IMR-90 (cell line): ENCODE results near the gene CPEB1. TPM values are rescaled to one million over a fixed set of nuclear protein-coding genes. Genes with fewer than 3 reads are reported as not detected.

ENCODE experiments used
- ATAC-seq: fragments of 200-7000 bp; cut with Tn5 transposase; 2 replicates; pipeline ENCODE4 v1.9.1; 2020; ENCODE audit warnings: low read depth, mild to moderate bottlenecking, moderate library complexity
- BruUV-seq: library from RNA; stranded (reverse); fragments of 400-500 nt; replicated peaks from 2 replicates; lab custom pipeline; 2021; lab: Mats Ljungman, UMichigan
- CTCF ChIA-PET: fragments of 300-600 bp; formaldehyde crosslinking; extraction: SDS; loops from one replicate; lab custom pipeline; 2021; ENCODE audit warnings: antibody characterized with exemption; lab: Yijun Ruan, JAX
- POLR2A ChIA-PET: fragments of 300-600 bp; sonication (Branson Sonifier 250); formaldehyde crosslinking; loops from one replicate; lab custom pipeline; 2022; ENCODE audit warnings: antibody characterized with exemption; ENCODE audit not compliant: unreplicated experiment; lab: Charles Lee
- DNase-seq: peaks from one replicate; pipeline ENCODE4 v3.0.0; 2013
- H2AFZ ChIP-seq: replicated peaks from 2 replicates; pipeline ENCODE3; 2013; ENCODE audit warnings: low read length, mild to moderate bottlenecking; ENCODE audit not compliant: poor library complexity
- H2AK5ac ChIP-seq: 2 replicates; pipeline ENCODE4 v1.6.1; 2013; ENCODE audit warnings: low read depth, low read length, inconsistent platforms
- H2AK9ac ChIP-seq: replicated peaks from 2 replicates; pipeline ENCODE3; 2013; ENCODE audit warnings: mild to moderate bottlenecking, low read depth, low read length, moderate library complexity; ENCODE audit not compliant: poor library complexity
- H2BK120ac ChIP-seq: 2 replicates; pipeline ENCODE4 v1.6.1; 2013; ENCODE audit warnings: low read depth, low read length, inconsistent platforms
- H2BK15ac ChIP-seq: 3 replicates; pipeline ENCODE4 v1.6.1; 2013; ENCODE audit warnings: low read depth, low read length, inconsistent platforms
- H2BK20ac ChIP-seq: 2 replicates; pipeline ENCODE4 v1.6.1; 2013; ENCODE audit warnings: low read depth, mild to moderate bottlenecking, inconsistent platforms, low read length, moderate library complexity
- H2BK5ac ChIP-seq: 2 replicates; pipeline ENCODE4 v1.6.1; 2013; ENCODE audit warnings: mild to moderate bottlenecking, low read depth, low read length, inconsistent platforms; ENCODE audit not compliant: poor library complexity, severe bottlenecking
- H3K14ac ChIP-seq: replicated peaks from 2 replicates; pipeline ENCODE4 v1.6.1; 2013; ENCODE audit warnings: low read depth, low read length, inconsistent platforms
- H3K18ac ChIP-seq: 2 replicates; pipeline ENCODE4 v1.6.1; 2013; ENCODE audit warnings: low read depth, low read length, control low read depth
- H3K23ac ChIP-seq: 2 replicates; pipeline ENCODE4 v1.6.1; 2013; ENCODE audit warnings: low read depth, low read length, inconsistent platforms
- H3K27ac ChIP-seq: 2 replicates; pipeline ENCODE4 v1.5.1; 2013; ENCODE audit warnings: mild to moderate bottlenecking, control low read depth, low read length; ENCODE audit not compliant: insufficient read depth
- H3K27me3 ChIP-seq: 2 replicates; pipeline ENCODE4 v1.6.1; 2013; ENCODE audit warnings: low read length; ENCODE audit not compliant: control insufficient read depth, insufficient read depth
- H3K36me3 ChIP-seq: 2 replicates; pipeline ENCODE4 v1.6.1; 2013; ENCODE audit warnings: low read length, mixed read lengths; ENCODE audit not compliant: control insufficient read depth, insufficient read depth
- H3K4ac ChIP-seq: 2 replicates; pipeline ENCODE4 v1.6.1; 2013; ENCODE audit warnings: low read depth, low read length, inconsistent platforms
- H3K4me1 ChIP-seq: 2 replicates; pipeline ENCODE4 v1.6.1; 2013; ENCODE audit warnings: low read length, mixed read lengths; ENCODE audit not compliant: control insufficient read depth, insufficient read depth
- H3K4me2 ChIP-seq: 2 replicates; pipeline ENCODE4 v1.6.1; 2013; ENCODE audit warnings: low read depth, mild to moderate bottlenecking, control low read depth, low read length, moderate library complexity
- H3K4me3 ChIP-seq: 2 replicates; pipeline ENCODE4 v1.5.1; 2013; ENCODE audit warnings: low read depth, mild to moderate bottlenecking, control low read depth, low read length, moderate library complexity; ENCODE audit not compliant: insufficient read depth
- H3K56ac ChIP-seq: 2 replicates; pipeline ENCODE4 v1.6.1; 2013; ENCODE audit warnings: low read length, inconsistent platforms; ENCODE audit not compliant: insufficient read depth; ENCODE audit errors: extremely low read depth
- H3K79me1 ChIP-seq, 2 experiments: 2 replicates each; pipeline ENCODE4 v1.6.1; 2013; ENCODE audit warnings: low read length in 2 of 2, inconsistent platforms in 1 of 2, low read depth in 1 of 2
- H3K9ac ChIP-seq: 2 replicates; pipeline ENCODE4 v1.6.1; 2013; ENCODE audit warnings: low read depth, low read length, control low read depth
- H3K9me1 ChIP-seq: 2 replicates; pipeline ENCODE4 v1.6.1; 2013; ENCODE audit warnings: low read length, inconsistent platforms; ENCODE audit not compliant: insufficient read depth
- H3K9me3 ChIP-seq: 2 replicates; pipeline ENCODE4 v1.6.1; 2013; ENCODE audit warnings: low read length; ENCODE audit not compliant: control insufficient read depth, insufficient read depth
- H4K20me1 ChIP-seq: 2 replicates; pipeline ENCODE4 v1.6.1; 2013; ENCODE audit warnings: low read length, inconsistent platforms; ENCODE audit not compliant: insufficient read depth
- H4K5ac ChIP-seq: 2 replicates; pipeline ENCODE4 v1.6.1; 2013; ENCODE audit warnings: mild to moderate bottlenecking, low read depth, low read length, control low read depth
- H4K8ac ChIP-seq, 2 experiments: 2 replicates each; pipeline ENCODE4 v1.6.1; 2013; ENCODE audit warnings: low read depth in 2 of 2, low read length in 2 of 2, control low read depth in 1 of 2, inconsistent platforms in 1 of 2
- H4K91ac ChIP-seq: 2 replicates; pipeline ENCODE4 v1.6.1; 2013; ENCODE audit warnings: low read depth, low read length, inconsistent platforms; ENCODE audit not compliant: insufficient read depth
- CHD1 ChIP-seq: IDR thresholded peaks from 2 replicates; pipeline ENCODE4 v1.6.1; 2012; ENCODE audit warnings: low read depth, low read length, improper control_type of control experiment
- FOS ChIP-seq: fragments of 150-350 bp; IDR thresholded peaks from 2 replicates; pipeline ENCODE4 v1.6.1; 2016; ENCODE audit warnings: low read depth, low read length
- POLR2A ChIP-seq: IDR thresholded peaks from 2 replicates; pipeline ENCODE4 v1.6.1; 2012; ENCODE audit warnings: mild to moderate bottlenecking, low read depth, low read length
- RFX5 ChIP-seq: IDR thresholded peaks from 2 replicates; pipeline ENCODE4 v1.8.0; 2012; ENCODE audit warnings: low read depth, mild to moderate bottlenecking, low read length, moderate library complexity
- SMC3 ChIP-seq: fragments of 150-350 bp; IDR thresholded peaks from 2 replicates; pipeline ENCODE4 v1.6.1; 2016; ENCODE audit warnings: low read depth, mild to moderate bottlenecking, antibody characterized with exemption, low read length, moderate library complexity
- WGBS, 2 experiments: methylation state at CpG; one replicate each; pipeline versions ENCODE4 v1.1.5 to v1.1.7; 2013; ENCODE audit warnings: missing lambda C conversion rate in 2 of 2; ENCODE audit not compliant: insufficient read length in 1 of 2; ENCODE audit errors: extremely low coverage in 2 of 2; 5-methylcytosine and 5-hydroxymethylcytosine counted together
- dilution Hi-C: fragments of 300-500 bp; cut with HindIII; formaldehyde crosslinking; loops from one replicate; pipeline ENCODE4 v1.14.3; 2018; ENCODE audit warnings: low sequenced_read_pairs; ENCODE audit not compliant: unreplicated experiment
- in situ Hi-C: fragments of 300-500 bp; cut with MboI; formaldehyde crosslinking; loops from 3 replicates; pipeline ENCODE4 v1.14.3; 2019; ENCODE audit warnings: low sequenced_read_pairs, inconsistent platforms, mixed read lengths
- intact Hi-C: fragments of 100-400 bp; cut with micrococcal nuclease; formaldehyde crosslinking; loops from 2 replicates; pipeline ENCODE4 v1.10.0; 2022
- polyA plus RNA-seq, 3 experiments: library from polyadenylated mRNA; depleted of rRNA; stranded (reverse); fragments of >200 nt; gene quantifications; 2 replicates each; pipeline ENCODE4 v1.2.3, GENCODE V29; 2012; ENCODE audit warnings: low replicate concordance in 1 of 3
- total RNA-seq: library from RNA; depleted of rRNA; stranded (reverse); fragments of >200 nt; gene quantifications from 2 replicates; pipeline ENCODE4 v1.2.3, GENCODE V29; 2012
- TF ChIP-seq, protein P1 (sequence below): conservative IDR thresholded peaks from 2 replicates; pipeline ENCODE4 v1.5.1; 2012; ENCODE audit warnings: mild to moderate bottlenecking, low read depth, low read length, improper control_type of control experiment

CPEB1 gene
- total and polyA plus RNA-seq, 2 of the 4 experiments (the other 2 are of a cell fraction): 8.9 to 12.5 TPM

DNA sequence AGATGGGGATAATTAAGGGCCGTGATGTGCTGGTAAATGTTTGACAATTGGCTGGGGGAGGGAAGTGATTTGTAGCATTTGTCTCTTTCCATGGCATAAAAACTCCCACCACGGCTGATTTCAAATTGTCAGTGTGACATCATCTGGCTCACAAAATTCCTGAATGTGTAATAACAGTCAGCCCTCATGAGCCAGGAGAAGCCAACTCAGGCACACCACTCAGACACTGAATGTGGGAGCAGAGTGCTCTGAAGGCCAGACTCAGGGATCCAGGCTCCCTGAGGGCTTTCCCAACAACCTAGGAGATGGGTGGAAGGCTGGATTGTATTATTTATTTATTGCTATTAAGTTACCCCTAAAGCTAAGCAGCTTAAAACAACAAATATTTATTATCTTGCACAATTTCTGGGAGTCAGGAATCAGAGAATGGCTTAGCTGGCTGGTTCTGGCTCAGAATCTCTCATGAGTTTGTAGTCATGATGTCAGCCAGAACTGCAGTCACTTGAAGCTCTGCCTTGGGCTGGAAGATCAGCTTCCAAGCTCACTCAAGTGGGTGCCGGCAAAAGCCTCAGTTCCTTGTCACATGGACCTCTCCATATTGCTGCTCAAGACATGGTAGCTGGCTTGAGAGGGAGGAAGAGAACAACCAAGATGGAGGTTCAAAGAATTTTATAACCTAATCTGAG is 6.5 kb upstream of the CPEB1 start:
- H2AFZ ChIP-seq: no peak overlapping the region
- no peak for ATAC-seq
- no peaks in the 10 kb centered on the region for H3K4me1 ChIP-seq
- H3K18ac ChIP-seq: no peak overlapping the region
- no peak overlapping the region for H3K14ac ChIP-seq
- dilution Hi-C loops (no loop called here), intact Hi-C loops (no loop called here), in situ Hi-C loops (no loop called here)
- WGBS, 2 experiments: no CpG with 5 or more reads among the region's 3 CpGs
- ChIA-PET POLR2A (no interaction called here), CTCF (no interaction called here)
- H4K5ac ChIP-seq: no peak overlapping the region
- H3K9ac ChIP-seq: no peak overlapping the region
- H3K27me3 ChIP-seq: peaks cover 11% of the 10 kb centered on the region; the same call in 1 of the 2 replicates
- no TSS peak for BruUV-seq
- no peak overlapping the region for H2AK9ac ChIP-seq
- H2BK20ac ChIP-seq: no peak overlapping the region
- H3K23ac ChIP-seq: no peak overlapping the region
- no peak overlapping the region for H3K56ac ChIP-seq
- no peak overlapping the region for H2AK5ac ChIP-seq
- H2BK15ac ChIP-seq: no peak overlapping the region
- no peak overlapping the region for H3K4me3 ChIP-seq
- no peaks in the 10 kb centered on the region for H4K20me1 ChIP-seq
- no peak overlapping the region for H3K27ac ChIP-seq
- H3K4me2 ChIP-seq: no peak overlapping the region
- H3K9me3 ChIP-seq: no peaks in the 10 kb centered on the region
- no peaks in the 10 kb centered on the region for H3K36me3 ChIP-seq
- no peak overlapping the region for H4K8ac ChIP-seq
- H3K79me1 ChIP-seq: no peaks in the 10 kb centered on the region
- TF ChIP-seq CHD1 (no peak), SMC3 (no peak), FOS (no peak), RFX5 (no peak), POLR2A (no peak)
- TF ChIP-seq, protein P1, sequence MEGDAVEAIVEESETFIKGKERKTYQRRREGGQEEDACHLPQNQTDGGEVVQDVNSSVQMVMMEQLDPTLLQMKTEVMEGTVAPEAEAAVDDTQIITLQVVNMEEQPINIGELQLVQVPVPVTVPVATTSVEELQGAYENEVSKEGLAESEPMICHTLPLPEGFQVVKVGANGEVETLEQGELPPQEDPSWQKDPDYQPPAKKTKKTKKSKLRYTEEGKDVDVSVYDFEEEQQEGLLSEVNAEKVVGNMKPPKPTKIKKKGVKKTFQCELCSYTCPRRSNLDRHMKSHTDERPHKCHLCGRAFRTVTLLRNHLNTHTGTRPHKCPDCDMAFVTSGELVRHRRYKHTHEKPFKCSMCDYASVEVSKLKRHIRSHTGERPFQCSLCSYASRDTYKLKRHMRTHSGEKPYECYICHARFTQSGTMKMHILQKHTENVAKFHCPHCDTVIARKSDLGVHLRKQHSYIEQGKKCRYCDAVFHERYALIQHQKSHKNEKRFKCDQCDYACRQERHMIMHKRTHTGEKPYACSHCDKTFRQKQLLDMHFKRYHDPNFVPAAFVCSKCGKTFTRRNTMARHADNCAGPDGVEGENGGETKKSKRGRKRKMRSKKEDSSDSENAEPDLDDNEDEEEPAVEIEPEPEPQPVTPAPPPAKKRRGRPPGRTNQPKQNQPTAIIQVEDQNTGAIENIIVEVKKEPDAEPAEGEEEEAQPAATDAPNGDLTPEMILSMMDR: no peak
- H4K91ac ChIP-seq: no peak overlapping the region
- DNase-seq: no peak
- no peak overlapping the region for H2BK5ac ChIP-seq
- H3K9me1 ChIP-seq: no peaks in the 10 kb centered on the region
- no peak overlapping the region for H2BK120ac ChIP-seq
- no peak overlapping the region for H3K4ac ChIP-seq
